ENCODE results near the gene ZBTB46. TPM values are rescaled to one million over a fixed set of nuclear protein-coding genes. Genes with fewer than 3 reads are reported as not detected.

ZBTB46 gene
- total RNA-seq, 2 donors from 2014 or later: 9.3 to 9.9 TPM

GRCh38 chr20:63766695-63767426 lies 64.2 kb downstream of the ZBTB46 start:
- TF ChIP-seq, protein P1, sequence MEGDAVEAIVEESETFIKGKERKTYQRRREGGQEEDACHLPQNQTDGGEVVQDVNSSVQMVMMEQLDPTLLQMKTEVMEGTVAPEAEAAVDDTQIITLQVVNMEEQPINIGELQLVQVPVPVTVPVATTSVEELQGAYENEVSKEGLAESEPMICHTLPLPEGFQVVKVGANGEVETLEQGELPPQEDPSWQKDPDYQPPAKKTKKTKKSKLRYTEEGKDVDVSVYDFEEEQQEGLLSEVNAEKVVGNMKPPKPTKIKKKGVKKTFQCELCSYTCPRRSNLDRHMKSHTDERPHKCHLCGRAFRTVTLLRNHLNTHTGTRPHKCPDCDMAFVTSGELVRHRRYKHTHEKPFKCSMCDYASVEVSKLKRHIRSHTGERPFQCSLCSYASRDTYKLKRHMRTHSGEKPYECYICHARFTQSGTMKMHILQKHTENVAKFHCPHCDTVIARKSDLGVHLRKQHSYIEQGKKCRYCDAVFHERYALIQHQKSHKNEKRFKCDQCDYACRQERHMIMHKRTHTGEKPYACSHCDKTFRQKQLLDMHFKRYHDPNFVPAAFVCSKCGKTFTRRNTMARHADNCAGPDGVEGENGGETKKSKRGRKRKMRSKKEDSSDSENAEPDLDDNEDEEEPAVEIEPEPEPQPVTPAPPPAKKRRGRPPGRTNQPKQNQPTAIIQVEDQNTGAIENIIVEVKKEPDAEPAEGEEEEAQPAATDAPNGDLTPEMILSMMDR (IDR thresholded peaks at IDR 0.05): no peak
- ATAC-seq (ENCODE audit: insufficient number of reproducible peaks, low FRiP score, low read depth): no peak
- Histone ChIP-seq H3K27ac (no peak overlapping the region), H3K36me3 (peaks cover 3% of the 10 kb centered on the region), H3K27me3 (replicated peaks; ENCODE audit: insufficient read depth) (no peaks in the 10 kb centered on the region), H3K4me1 (ENCODE audit: control insufficient read depth in 1 of 2, low read depth in 2 of 2) (no peaks in the 10 kb centered on the region), H3K4me3 (no peak overlapping the region), H3K9me3 (no peaks in the 10 kb centered on the region)
- no peak for DNase-seq (ENCODE audit: low spot score)

- Histone ChIP-seq H3K9me3 (no peaks in the 10 kb centered on the region), H3K4me3 (no peak overlapping the region), H3K4me1 (ENCODE audit: control insufficient read depth in 1 of 2, low read depth in 2 of 2) (no peaks in the 10 kb centered on the region), H3K27ac (no peak overlapping the region), H3K27me3 (replicated peaks; ENCODE audit: insufficient read depth) (no peaks in the 10 kb centered on the region), H3K36me3 (peaks cover 3% of the 10 kb centered on the region)
- TF ChIP-seq, protein P1 (IDR thresholded peaks at IDR 0.05): no peak
- DNase-seq (ENCODE audit: low spot score) (no peak), ATAC-seq (ENCODE audit: insufficient number of reproducible peaks, low FRiP score, low read depth) (no peak)
These were observed 65.2 kb downstream of the ZBTB46 start for GRCh38 chr20:63765902-63766301.

GRCh38 chr20:63765082-63765873 lies 65.8 kb downstream of the ZBTB46 start:
- H3K4me3 ChIP-seq: no peak overlapping the region
- no peaks in the 10 kb centered on the region for H3K27me3 ChIP-seq (replicated peaks; ENCODE audit: insufficient read depth)
- DNase-seq (ENCODE audit: low spot score) (no peak), ATAC-seq (ENCODE audit: insufficient number of reproducible peaks, low FRiP score, low read depth) (no peak)
- peaks cover 3% of the 10 kb centered on the region for H3K36me3 ChIP-seq
- H3K27ac ChIP-seq: no peak overlapping the region
- TF ChIP-seq, protein P1 (IDR thresholded peaks at IDR 0.05): no peak
- H3K9me3 ChIP-seq: no peaks in the 10 kb centered on the region
- no peaks in the 10 kb centered on the region for H3K4me1 ChIP-seq (ENCODE audit: control insufficient read depth in 1 of 2, low read depth in 2 of 2)

DNA sequence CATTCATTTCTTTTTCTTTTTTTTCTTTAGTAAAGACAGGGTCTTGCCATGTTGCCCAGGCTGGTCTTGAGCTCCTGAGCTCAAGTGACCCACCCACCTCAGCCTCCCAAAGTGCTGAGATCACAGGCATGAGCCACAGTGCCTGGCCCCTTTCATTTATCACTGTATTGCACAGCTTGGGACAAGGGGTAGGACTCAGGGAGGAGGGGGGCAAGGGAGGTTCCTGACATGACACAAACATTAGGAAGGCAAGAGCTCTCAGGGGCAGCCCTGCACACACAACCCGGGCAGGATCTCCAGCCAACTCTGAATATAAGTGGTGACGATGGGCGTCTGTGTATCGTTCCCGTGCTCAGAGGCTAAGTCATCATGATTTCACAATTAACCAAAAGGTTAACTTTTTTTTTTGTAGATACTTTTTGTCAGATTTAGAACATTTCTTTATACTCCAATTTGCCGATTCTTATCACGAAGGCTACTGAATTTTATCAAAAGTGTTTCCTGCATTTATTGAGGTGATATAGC lies 71.6 kb downstream of the ZBTB46 start:
- Histone ChIP-seq H3K4me1 (ENCODE audit: control insufficient read depth in 1 of 2, low read depth in 2 of 2) (no peaks in the 10 kb centered on the region), H3K36me3 (no peaks in the 10 kb centered on the region), H3K9me3 (no peaks in the 10 kb centered on the region), H3K4me3 (no peak overlapping the region), H3K27ac (no peak overlapping the region), H3K27me3 (replicated peaks; ENCODE audit: insufficient read depth) (no peaks in the 10 kb centered on the region)
- DNase-seq (ENCODE audit: low spot score) (no peak), ATAC-seq (ENCODE audit: insufficient number of reproducible peaks, low FRiP score, low read depth) (no peak)
- TF ChIP-seq, protein P1 (IDR thresholded peaks at IDR 0.05): no peak

DNA sequence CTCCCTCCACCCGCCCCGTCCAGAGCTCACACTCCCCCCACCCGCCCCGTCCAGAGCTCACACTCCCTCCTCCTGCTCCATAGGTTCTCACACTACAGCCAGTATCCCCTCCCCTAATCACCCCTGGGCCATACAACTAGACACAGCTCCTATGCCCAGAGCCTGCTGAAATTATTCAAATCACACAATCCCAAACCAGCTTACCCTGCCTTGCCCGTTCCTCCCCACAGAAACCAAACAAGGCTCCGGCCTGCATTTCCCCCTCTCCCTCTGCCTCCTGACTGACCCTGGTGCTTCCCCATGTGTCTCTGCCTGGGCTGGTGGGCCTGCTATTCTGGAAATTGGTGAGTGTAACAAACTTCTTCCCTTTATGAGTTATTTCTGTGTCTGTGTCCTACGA lies 72.9 kb downstream of the ZBTB46 start:
- Histone ChIP-seq H3K9me3 (no peaks in the 10 kb centered on the region), H3K4me3 (no peak overlapping the region), H3K4me1 (ENCODE audit: control insufficient read depth in 1 of 2, low read depth in 2 of 2) (no peaks in the 10 kb centered on the region), H3K27ac (no peak overlapping the region), H3K36me3 (no peaks in the 10 kb centered on the region), H3K27me3 (replicated peaks; ENCODE audit: insufficient read depth) (no peaks in the 10 kb centered on the region)
- ATAC-seq (ENCODE audit: insufficient number of reproducible peaks, low FRiP score, low read depth) (no peak), DNase-seq (ENCODE audit: low spot score) (no peak)
- TF ChIP-seq, protein P1 (IDR thresholded peaks at IDR 0.05): no peak
